GM23248 (cell line): ENCODE results near the gene VPS26C. TPM values are rescaled to one million over a fixed set of nuclear protein-coding genes. Genes with fewer than 3 reads are reported as not detected.
"Not testable (repeated sequence)": the region's sequence is repeated elsewhere in the genome, so short reads cannot be mapped to it uniquely, and the experiment has no call there.

Experiments used
- DNase-seq: peaks from one replicate; pipeline ENCODE4 v3.0.0-alpha.2; 2015
- H2AFZ ChIP-seq: fragments of 200-600 bp; sonication (generic); 2 replicates; pipeline ENCODE4 v1.6.1; 2016; ENCODE audit warnings: antibody characterized with exemption
- H3F3A ChIP-seq: fragments of 200-600 bp; sonication (generic); 2 replicates; pipeline ENCODE4 v1.6.1; 2016; ENCODE audit warnings: mild to moderate bottlenecking, antibody characterized with exemption, mixed run types; ENCODE audit not compliant: insufficient read depth
- H3K27ac ChIP-seq: fragments of 200-600 bp; sonication (generic); 2 replicates; pipeline ENCODE4 v1.5.1; 2016; ENCODE audit warnings: mild to moderate bottlenecking
- H3K27me3 ChIP-seq: fragments of 200-600 bp; sonication (generic); replicated peaks from 2 replicates; pipeline ENCODE4 v1.6.1; 2016; ENCODE audit warnings: mild to moderate bottlenecking; ENCODE audit not compliant: insufficient read depth
- H3K36me3 ChIP-seq: fragments of 200-600 bp; sonication (generic); 2 replicates; pipeline ENCODE4 v1.6.1; 2016; ENCODE audit warnings: low read depth, mild to moderate bottlenecking
- H3K4me1 ChIP-seq: fragments of 200-600 bp; sonication (generic); 2 replicates; pipeline ENCODE4 v1.6.1; 2016; ENCODE audit warnings: mild to moderate bottlenecking; ENCODE audit not compliant: insufficient read depth
- H3K4me2 ChIP-seq: fragments of 200-600 bp; sonication (generic); one replicate; pipeline ENCODE4 v1.6.1; 2016; ENCODE audit warnings: mild to moderate bottlenecking; ENCODE audit not compliant: unreplicated experiment
- H3K4me3 ChIP-seq: fragments of 200-600 bp; sonication (generic); 2 replicates; pipeline ENCODE4 v1.5.1; 2016; ENCODE audit warnings: mild to moderate bottlenecking
- H3K79me2 ChIP-seq: fragments of 200-600 bp; sonication (generic); 2 replicates; pipeline ENCODE4 v1.6.1; 2016; ENCODE audit warnings: mild to moderate bottlenecking; ENCODE audit not compliant: insufficient read depth
- H3K9ac ChIP-seq: fragments of 200-600 bp; sonication (generic); 2 replicates; pipeline ENCODE4 v1.6.1; 2016; ENCODE audit warnings: mild to moderate bottlenecking
- H3K9me2 ChIP-seq: fragments of 200-600 bp; sonication (generic); 2 replicates; pipeline ENCODE4 v1.6.1; 2016; ENCODE audit warnings: mixed run types, mild to moderate bottlenecking, moderate library complexity; ENCODE audit not compliant: insufficient read depth
- H3K9me3 ChIP-seq: fragments of 200-600 bp; sonication (generic); one replicate; pipeline ENCODE4 v1.6.1; 2017; ENCODE audit warnings: low read depth
- H4K20me1 ChIP-seq: fragments of 200-600 bp; sonication (generic); 2 replicates; pipeline ENCODE4 v1.6.0; 2016; ENCODE audit not compliant: insufficient read depth
- EZH2 ChIP-seq: fragments of 200-600 bp; sonication (generic); IDR thresholded peaks from 2 replicates; pipeline ENCODE4 v1.6.1; 2018; ENCODE audit warnings: antibody characterized with exemption, mild to moderate bottlenecking; ENCODE audit not compliant: insufficient read depth, poor library complexity, severe bottlenecking
- EZH2phosphoT487 ChIP-seq: fragments of 200-600 bp; sonication (generic); IDR thresholded peaks from 2 replicates; pipeline ENCODE4 v1.6.1; 2018; ENCODE audit warnings: antibody characterized with exemption, moderate library complexity, mild to moderate bottlenecking, low read depth; ENCODE audit not compliant: insufficient read depth
- WGBS, 2 experiments: methylation state at CpG; one replicate each; pipeline ENCODE4 v1.1.6; 2015 to 2017; ENCODE audit warnings: low lambda C conversion rate in 2 of 2, low coverage in 1 of 2; ENCODE audit errors: missing lambda C conversion rate in 2 of 2; 5-methylcytosine and 5-hydroxymethylcytosine counted together
- in situ Hi-C: fragments of 300-500 bp; cut with MboI; formaldehyde crosslinking; loops from 2 replicates; pipeline ENCODE4 v1.15.0; 2020
- polyA plus RNA-seq: library from polyadenylated mRNA; unstranded; fragments of >200 nt; fragmentation: Nextera tagmentation; extraction: Ambion mirVana; gene quantifications from 2 replicates; pipeline ENCODE4 v1.2.1, GENCODE V29; 2016
- total RNA-seq: library from RNA; depleted of rRNA; stranded (reverse); fragments of >200 nt; shearing (Covaris generic); gene quantifications from 2 replicates; pipeline ENCODE4 v1.2.3, GENCODE V29; 2014

Gene VPS26C
- total and polyA plus RNA-seq, 2 experiments from 2014 or later = 42.3 to 55.0 TPM

DNA sequence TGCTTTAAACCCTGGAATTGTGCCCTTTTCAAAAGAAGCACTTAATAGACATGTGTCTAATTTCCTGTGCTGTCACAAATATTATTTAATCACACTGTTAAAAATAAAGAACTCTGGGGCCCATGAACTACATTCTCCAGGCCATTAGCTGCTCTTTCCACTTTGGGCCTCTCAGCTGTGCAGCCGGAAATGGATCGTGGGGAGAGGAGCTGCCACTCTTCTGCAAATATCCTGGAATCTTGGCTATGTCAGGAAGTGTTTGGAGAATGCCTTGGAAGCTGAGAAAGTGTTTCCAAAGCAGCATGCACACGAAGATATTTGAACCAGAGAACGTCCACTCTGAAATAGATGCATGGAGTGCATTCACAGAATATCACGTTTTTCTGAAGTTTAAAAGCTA lies 27.5 kb upstream of the VPS26C start:
- H4K20me1 ChIP-seq = no peaks in the 10 kb centered on the region
- H3K4me3 ChIP-seq = no peak overlapping the region
- H3K9ac ChIP-seq = no peak overlapping the region
- H3K36me3 ChIP-seq = no peaks in the 10 kb centered on the region
- no peak for TF ChIP-seq EZH2
- TF ChIP-seq EZH2phosphoT487 = no peak
- no peaks in the 10 kb centered on the region for H3K9me3 ChIP-seq
- DNase-seq = no peak
- H3K27me3 ChIP-seq = no peaks in the 10 kb centered on the region; the same call in 1 of the 2 replicates
- in situ Hi-C loops = no loop called here
- H2AFZ ChIP-seq = no peak overlapping the region
- no peak overlapping the region for H3K4me2 ChIP-seq
- no peak overlapping the region for H3K27ac ChIP-seq
- no peaks in the 10 kb centered on the region for H3F3A ChIP-seq
- WGBS, 2 experiments = 41 to 42% methylated on average over 5 of the region's 5 CpGs
- H3K4me1 ChIP-seq = no peaks in the 10 kb centered on the region
- no peaks in the 10 kb centered on the region for H3K9me2 ChIP-seq
- H3K79me2 ChIP-seq = no peaks in the 10 kb centered on the region

DNA sequence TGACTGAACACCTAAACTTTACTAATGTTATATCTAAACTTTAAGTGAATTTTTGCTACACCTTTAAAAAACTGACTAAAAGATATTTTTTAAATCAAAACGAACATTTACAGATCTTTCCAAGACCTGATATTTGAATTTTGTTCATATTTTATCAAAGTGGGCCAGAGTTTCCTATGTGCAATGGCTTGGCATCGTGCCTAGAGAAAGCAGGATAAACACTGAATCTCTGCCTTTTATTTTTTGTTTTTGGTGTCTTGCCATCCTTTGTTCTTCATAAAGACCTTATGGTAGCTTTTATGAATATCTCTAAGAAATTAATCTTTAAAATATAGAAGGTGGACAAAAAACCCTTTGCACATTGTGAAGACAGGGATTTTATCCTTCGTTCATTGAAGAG lies 25.8 kb upstream of the VPS26C start:
- no peak overlapping the region for H3K27ac ChIP-seq
- no peaks in the 10 kb centered on the region for H4K20me1 ChIP-seq
- 59 to 60% methylated on average over 3 of the region's 3 CpGs for WGBS, 2 experiments
- H3K9me3 ChIP-seq = no peaks in the 10 kb centered on the region
- no peak overlapping the region for H3K4me3 ChIP-seq
- no peaks in the 10 kb centered on the region for H3K79me2 ChIP-seq
- in situ Hi-C loops = no loop called here
- H3K4me1 ChIP-seq = no peaks in the 10 kb centered on the region
- no peak overlapping the region for H3K9ac ChIP-seq
- no peaks in the 10 kb centered on the region for H3F3A ChIP-seq
- H3K9me2 ChIP-seq = no peaks in the 10 kb centered on the region
- no peaks in the 10 kb centered on the region; the same call in 1 of the 2 replicates for H3K27me3 ChIP-seq
- TF ChIP-seq EZH2 (no peak), EZH2phosphoT487 (no peak)
- peak; percentile 19 for DNase-seq
- H2AFZ ChIP-seq = no peak overlapping the region
- no peak overlapping the region for H3K4me2 ChIP-seq
- H3K36me3 ChIP-seq = no peaks in the 10 kb centered on the region

DNA sequence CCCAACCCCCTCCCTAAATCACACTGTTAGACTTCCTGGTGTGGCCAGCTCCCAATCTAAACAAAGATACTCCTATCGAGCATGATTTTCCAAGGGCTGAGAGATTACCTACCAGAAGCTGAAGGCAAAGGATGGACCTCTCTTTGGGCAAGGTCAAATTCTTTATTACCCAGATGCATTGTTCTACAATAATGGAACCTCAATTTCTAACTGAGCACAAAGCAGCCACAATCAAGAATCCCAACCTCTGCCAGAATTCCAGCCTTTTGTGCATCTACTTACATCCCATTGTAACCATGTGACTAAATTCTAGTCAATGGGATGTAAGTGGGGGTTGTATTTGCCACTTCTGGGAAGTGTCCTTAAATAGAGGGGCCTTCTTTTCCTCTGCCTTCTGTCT lies 24.9 kb upstream of the VPS26C start:
- no peak overlapping the region for H3K9ac ChIP-seq
- TF ChIP-seq EZH2phosphoT487 = no peak
- no peak for TF ChIP-seq EZH2
- DNase-seq = no peak
- H2AFZ ChIP-seq = no peak overlapping the region
- H3K27ac ChIP-seq = no peak overlapping the region
- H3F3A ChIP-seq = no peaks in the 10 kb centered on the region
- no peaks in the 10 kb centered on the region for H3K36me3 ChIP-seq
- no peaks in the 10 kb centered on the region for H3K9me2 ChIP-seq
- H3K79me2 ChIP-seq = no peaks in the 10 kb centered on the region
- 0% methylated on average over 1 of the region's 1 CpG for WGBS, 2 experiments
- no peaks in the 10 kb centered on the region for H3K4me1 ChIP-seq
- no peaks in the 10 kb centered on the region for H3K27me3 ChIP-seq
- no peaks in the 10 kb centered on the region for H4K20me1 ChIP-seq
- H3K4me2 ChIP-seq = no peak overlapping the region
- in situ Hi-C loops = no loop called here
- no peak overlapping the region for H3K4me3 ChIP-seq
- H3K9me3 ChIP-seq = no peaks in the 10 kb centered on the region

DNA sequence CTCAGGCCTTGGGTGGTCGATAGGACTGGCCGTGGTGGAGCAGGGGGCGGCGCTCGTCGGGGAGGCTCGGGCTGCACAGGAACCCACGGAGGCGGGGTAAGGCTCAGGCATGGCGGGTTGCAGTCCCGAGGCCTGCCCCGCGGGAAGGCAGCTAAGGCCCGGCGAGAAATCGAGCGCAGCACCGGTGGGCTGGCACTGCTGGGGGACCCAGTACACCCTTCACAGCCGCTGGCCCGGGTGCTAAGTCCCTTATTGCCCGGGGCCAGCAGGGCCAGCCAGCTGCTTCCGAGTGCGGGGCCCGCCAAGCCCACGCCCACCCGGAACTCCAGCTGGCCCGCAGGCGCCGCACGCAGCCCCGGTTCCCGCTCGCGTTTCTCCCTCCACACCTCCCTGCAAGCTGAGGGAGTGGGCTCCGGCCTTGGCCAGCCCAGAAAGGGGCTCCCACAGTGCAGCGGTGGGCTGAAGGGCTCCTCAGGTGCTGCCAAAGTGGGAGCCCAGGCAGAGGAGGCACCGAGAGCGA lies 16.1 kb upstream of the VPS26C start:
- H3K4me1 ChIP-seq, H3F3A ChIP-seq, H4K20me1 ChIP-seq, DNase-seq, H3K36me3 ChIP-seq, H3K9me3 ChIP-seq, H3K9ac ChIP-seq, H3K27me3 ChIP-seq, H3K4me3 ChIP-seq, H2AFZ ChIP-seq, H3K9me2 ChIP-seq, H3K79me2 ChIP-seq, in situ Hi-C loops, H3K27ac ChIP-seq, H3K4me2 ChIP-seq: not testable (repeated sequence)
- WGBS, 2 experiments = 93 to 95% methylated on average over 13 to 35 of the region's 38 CpGs

DNA sequence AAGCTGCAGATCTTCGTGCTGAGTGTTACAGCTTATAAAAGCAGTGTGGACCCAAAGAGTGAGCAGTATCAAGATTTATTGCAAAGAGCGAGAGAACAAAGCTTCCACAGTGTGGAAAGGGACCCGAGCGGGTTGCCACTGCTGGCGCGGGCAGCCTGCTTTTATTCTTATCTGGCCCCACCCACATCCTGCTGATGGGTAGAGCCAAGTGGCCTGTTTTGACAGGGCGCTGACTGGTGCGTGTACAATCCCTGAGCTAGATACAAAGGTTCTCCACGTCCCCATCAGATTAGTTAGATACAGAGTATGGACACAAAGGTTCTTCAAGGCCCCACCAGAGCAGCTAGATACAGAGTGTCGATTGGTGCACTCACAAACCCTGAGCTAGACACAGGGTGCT lies 15.5 kb upstream of the VPS26C start:
- H3K27me3 ChIP-seq, DNase-seq, H3K4me3 ChIP-seq, H3K9me2 ChIP-seq, H3K79me2 ChIP-seq, H2AFZ ChIP-seq, H3K9ac ChIP-seq, in situ Hi-C loops, H4K20me1 ChIP-seq, H3F3A ChIP-seq, H3K9me3 ChIP-seq, H3K4me2 ChIP-seq, H3K4me1 ChIP-seq, H3K27ac ChIP-seq, H3K36me3 ChIP-seq: not testable (repeated sequence)
- WGBS, 2 experiments = 69 to 71% methylated on average over 10 of the region's 10 CpGs
